Stimulated activated CD8-positive, alpha-beta memory T cell treated with anti-CD3 and anti-CD28 coated beads, Interleukin-12 subunit alpha, Interleukin-12 subunit beta, amount 100 ng/mL, for 1 hour (primary cell): ENCODE measurements around the gene FAM24A.

Experiments
- DNase-seq: peaks from one replicate; pipeline ENCODE4 v3.0.0-alpha.2; 2020; ENCODE audit warnings: low read depth

FAM24A gene

GRCh38 chr10:122931088-122931906 lies 20.9 kb downstream of the FAM24A start:
- no peak for DNase-seq

GRCh38 chr10:122939133-122939855 lies 28.9 kb downstream of the FAM24A start:
- DNase-seq = no peak

- DNase-seq = no peak
Measured at GRCh38 chr10:122939856-122940543, 29.6 kb downstream of the FAM24A start.

- no peak for DNase-seq
Measured at GRCh38 chr10:122949296-122949695, 38.9 kb downstream of the FAM24A start.

GRCh38 chr10:122953902-122954730 lies 43.7 kb downstream of the FAM24A start, which contains the start of gene C10orf88:
TSS of gene C10orf88 (minus strand) at chr10:122954227. CDS start at chr10:122954178, 49 bp downstream.
- peak; percentile 96 for DNase-seq

- DNase-seq = no peak
Measured at GRCh38 chr10:122954731-122955050, 44.3 kb downstream of the FAM24A start.

- no peak for DNase-seq
Measured at GRCh38 chr10:122955892-122956291, 45.5 kb downstream of the FAM24A start.

- DNase-seq = no peak
Measured at GRCh38 chr10:122957474-122957873, 47.1 kb downstream of the FAM24A start.

GRCh38 chr10:122962405-122962804 lies 52.0 kb downstream of the FAM24A start:
- DNase-seq = no peak
